ENCODE measurements around the gene TTC9.

DNA sequence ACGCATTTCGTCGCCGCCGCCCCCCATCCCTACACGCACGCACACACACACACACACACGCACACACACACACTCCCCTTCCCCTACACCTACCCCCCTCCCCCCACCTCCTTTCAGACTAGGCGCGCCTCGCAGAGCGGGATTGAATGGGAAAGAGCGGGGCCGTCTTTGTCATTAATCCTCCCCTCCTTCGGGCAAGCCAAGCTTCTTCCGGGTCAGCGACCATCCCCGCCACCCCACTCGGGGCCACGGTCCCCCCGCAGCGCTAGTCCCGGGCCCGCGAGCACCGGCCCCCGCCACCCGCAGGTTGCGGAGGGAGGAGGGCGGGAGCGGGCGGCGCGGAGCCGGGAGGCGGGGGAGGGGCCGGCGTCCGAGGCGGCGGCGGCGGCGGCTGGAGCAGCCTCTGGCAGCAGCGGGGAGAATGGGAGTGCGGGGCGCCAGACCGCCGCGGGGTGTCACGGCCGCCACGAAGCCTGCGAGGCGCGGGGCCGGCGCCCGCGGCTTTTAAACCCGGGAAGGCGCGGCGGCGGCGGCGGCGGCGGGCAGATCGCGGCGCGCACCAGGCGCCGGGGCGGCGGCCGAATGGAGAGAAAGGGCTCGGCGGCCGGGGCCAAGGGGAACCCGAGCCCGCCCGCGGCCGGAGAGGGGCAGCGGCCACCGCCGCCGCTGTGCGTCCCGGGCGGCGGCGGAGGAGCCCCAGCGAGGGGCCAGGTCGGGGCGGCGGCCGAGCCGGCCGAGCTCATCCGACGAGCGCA is at the start of gene TTC9:
- TF ChIP-seq, protein P1, sequence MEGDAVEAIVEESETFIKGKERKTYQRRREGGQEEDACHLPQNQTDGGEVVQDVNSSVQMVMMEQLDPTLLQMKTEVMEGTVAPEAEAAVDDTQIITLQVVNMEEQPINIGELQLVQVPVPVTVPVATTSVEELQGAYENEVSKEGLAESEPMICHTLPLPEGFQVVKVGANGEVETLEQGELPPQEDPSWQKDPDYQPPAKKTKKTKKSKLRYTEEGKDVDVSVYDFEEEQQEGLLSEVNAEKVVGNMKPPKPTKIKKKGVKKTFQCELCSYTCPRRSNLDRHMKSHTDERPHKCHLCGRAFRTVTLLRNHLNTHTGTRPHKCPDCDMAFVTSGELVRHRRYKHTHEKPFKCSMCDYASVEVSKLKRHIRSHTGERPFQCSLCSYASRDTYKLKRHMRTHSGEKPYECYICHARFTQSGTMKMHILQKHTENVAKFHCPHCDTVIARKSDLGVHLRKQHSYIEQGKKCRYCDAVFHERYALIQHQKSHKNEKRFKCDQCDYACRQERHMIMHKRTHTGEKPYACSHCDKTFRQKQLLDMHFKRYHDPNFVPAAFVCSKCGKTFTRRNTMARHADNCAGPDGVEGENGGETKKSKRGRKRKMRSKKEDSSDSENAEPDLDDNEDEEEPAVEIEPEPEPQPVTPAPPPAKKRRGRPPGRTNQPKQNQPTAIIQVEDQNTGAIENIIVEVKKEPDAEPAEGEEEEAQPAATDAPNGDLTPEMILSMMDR (IDR thresholded peaks at IDR 0.05), result no peak
- TF ChIP-seq POLR2A (IDR thresholded peaks at IDR 0.05), result no peak

All from tibial nerve (tissue), 3 donors.